Uterus (tissue), 4 donors: Measurements from ENCODE around the gene KDM1B. TPM values are rescaled to one million over a fixed set of nuclear protein-coding genes. Genes with fewer than 3 reads are reported as not detected.
A peak's percentile ranks its signal among the peaks of the same experiment; 100 is the strongest.

Experiments used
- DNase-seq, 2 donors: peaks; one replicate each; pipeline ENCODE4 v3.0.0-alpha.2; 2019 to 2020
- H3K27ac ChIP-seq, 2 donors: fragments of 200-600 bp; sonication (generic); 1 replicate in 1 of 2; 2 replicates in 1 of 2; pipeline ENCODE4 v1.5.1; 2016 to 2018
- H3K27me3 ChIP-seq, 2 donors: fragments of 200-600 bp; sonication (generic); one replicate each; pipeline ENCODE4 v1.5.1; 2018 to 2019; ENCODE audit warnings: control low read depth in 1 of 2
- H3K36me3 ChIP-seq, 2 donors: fragments of 200-600 bp; sonication (generic); one replicate each; pipeline ENCODE4 v1.5.1; 2019; ENCODE audit warnings: control low read depth in 1 of 2
- H3K4me1 ChIP-seq, 2 donors: fragments of 200-600 bp; sonication (generic); one replicate each; pipeline ENCODE4 v1.5.1; 2018 to 2019; ENCODE audit warnings: control low read depth in 1 of 2
- H3K4me3 ChIP-seq, 2 donors: fragments of 200-600 bp; sonication (generic); 1 replicate in 1 of 2; 2 replicates in 1 of 2; pipeline ENCODE4 v1.5.1; 2018 to 2019; ENCODE audit warnings: mild to moderate bottlenecking in 1 of 2
- H3K9me3 ChIP-seq, 2 donors: fragments of 200-600 bp; sonication (generic); one replicate each; pipeline ENCODE4 v1.5.1; 2019; ENCODE audit warnings: control low read depth in 1 of 2
- POLR2A ChIP-seq, 2 donors: fragments of 450-650 bp; IDR thresholded peaks; one replicate each; pipeline ENCODE4 v1.6.1; 2016; ENCODE audit warnings: antibody characterized with exemption in 2 of 2, mild to moderate bottlenecking in 1 of 2, moderate library complexity in 1 of 2
- intact Hi-C: fragments of 100-400 bp; cut with DNase I; formaldehyde crosslinking; loops from one replicate; pipeline ENCODE4 v1.15.1; 2023; ENCODE audit warnings: low total_unique reads
- total RNA-seq, 4 donors: library from RNA; depleted of rRNA in 3 of 4; stranded (reverse); fragments of >200 nt in 3 of 4; gene quantifications; one replicate each; pipeline versions ENCODE4 v1.1.0 to v1.2.4, GENCODE V29; 2014 to 2023
- TF ChIP-seq, protein P1 (sequence below), 4 experiments: fragments of 200-600 bp in 2 of 4; fragments of 450-650 bp in 2 of 4; sonication (generic) in 2 of 4; IDR thresholded peaks; one replicate each; pipeline ENCODE4 v1.5.1; 2016 to 2019; ENCODE audit warnings: antibody characterized with exemption in 4 of 4, mild to moderate bottlenecking in 2 of 4, moderate library complexity in 1 of 4
- donor health status: DM: yes; HTN: yes; CAD: no.

Gene KDM1B
- total RNA-seq, 4 donors from 2014 or later: 10.6 to 24.7 (median 14.0) TPM

DNA sequence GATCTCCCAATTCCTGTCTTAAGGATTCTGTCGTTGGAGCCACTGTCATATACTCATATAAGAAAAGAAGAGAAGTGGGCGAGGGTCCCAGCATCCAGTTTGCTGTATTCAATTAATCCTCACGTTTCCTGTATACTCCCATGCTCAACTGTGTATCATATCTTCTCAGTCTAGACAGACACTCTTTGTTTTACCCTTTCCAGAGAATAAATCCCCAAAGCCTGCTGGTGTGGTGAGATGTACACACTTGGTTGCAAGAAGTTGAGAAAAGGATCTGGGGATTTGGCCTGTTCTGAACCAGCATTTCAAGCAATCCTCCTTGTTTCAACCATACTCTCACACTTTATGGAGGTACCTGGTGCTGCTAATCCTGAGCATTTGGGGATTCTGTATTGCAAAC is 3.4 kb upstream of the KDM1B start:
- Histone ChIP-seq H3K27me3 (no peaks in the 10 kb centered on the region), H3K4me1 (no peaks in the 10 kb centered on the region), H3K27ac (no peak overlapping the region), H3K4me3 (no peak overlapping the region), H3K36me3 (no peaks in the 10 kb centered on the region), H3K9me3 (no peaks in the 10 kb centered on the region)
- TF ChIP-seq POLR2A (IDR thresholded peaks at IDR 0.05): no peak
- TF ChIP-seq, protein P1, sequence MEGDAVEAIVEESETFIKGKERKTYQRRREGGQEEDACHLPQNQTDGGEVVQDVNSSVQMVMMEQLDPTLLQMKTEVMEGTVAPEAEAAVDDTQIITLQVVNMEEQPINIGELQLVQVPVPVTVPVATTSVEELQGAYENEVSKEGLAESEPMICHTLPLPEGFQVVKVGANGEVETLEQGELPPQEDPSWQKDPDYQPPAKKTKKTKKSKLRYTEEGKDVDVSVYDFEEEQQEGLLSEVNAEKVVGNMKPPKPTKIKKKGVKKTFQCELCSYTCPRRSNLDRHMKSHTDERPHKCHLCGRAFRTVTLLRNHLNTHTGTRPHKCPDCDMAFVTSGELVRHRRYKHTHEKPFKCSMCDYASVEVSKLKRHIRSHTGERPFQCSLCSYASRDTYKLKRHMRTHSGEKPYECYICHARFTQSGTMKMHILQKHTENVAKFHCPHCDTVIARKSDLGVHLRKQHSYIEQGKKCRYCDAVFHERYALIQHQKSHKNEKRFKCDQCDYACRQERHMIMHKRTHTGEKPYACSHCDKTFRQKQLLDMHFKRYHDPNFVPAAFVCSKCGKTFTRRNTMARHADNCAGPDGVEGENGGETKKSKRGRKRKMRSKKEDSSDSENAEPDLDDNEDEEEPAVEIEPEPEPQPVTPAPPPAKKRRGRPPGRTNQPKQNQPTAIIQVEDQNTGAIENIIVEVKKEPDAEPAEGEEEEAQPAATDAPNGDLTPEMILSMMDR (IDR thresholded peaks at IDR 0.05): no peak
- DNase-seq: no peak
- intact Hi-C loops: no loop called here

DNA sequence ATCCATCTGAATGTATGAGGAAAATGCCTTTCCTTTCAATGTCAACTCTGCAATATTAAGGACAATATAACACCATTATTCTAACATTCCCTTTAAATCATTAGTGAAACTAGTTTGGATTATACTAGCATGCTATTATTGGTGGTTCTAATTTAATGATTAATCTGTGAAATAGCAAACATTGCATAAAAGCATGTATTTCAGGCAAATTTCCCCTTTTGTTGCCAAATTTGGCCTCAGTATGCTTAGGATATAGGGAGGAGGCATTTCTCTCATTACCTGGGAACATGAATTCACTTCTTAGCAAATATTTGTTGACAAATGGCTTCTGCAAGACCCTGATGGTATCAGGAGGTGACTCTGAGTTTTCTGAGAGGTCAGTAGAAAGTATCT is 1.9 kb upstream of the KDM1B start:
- H3K27ac ChIP-seq: no peak overlapping the region

DNA sequence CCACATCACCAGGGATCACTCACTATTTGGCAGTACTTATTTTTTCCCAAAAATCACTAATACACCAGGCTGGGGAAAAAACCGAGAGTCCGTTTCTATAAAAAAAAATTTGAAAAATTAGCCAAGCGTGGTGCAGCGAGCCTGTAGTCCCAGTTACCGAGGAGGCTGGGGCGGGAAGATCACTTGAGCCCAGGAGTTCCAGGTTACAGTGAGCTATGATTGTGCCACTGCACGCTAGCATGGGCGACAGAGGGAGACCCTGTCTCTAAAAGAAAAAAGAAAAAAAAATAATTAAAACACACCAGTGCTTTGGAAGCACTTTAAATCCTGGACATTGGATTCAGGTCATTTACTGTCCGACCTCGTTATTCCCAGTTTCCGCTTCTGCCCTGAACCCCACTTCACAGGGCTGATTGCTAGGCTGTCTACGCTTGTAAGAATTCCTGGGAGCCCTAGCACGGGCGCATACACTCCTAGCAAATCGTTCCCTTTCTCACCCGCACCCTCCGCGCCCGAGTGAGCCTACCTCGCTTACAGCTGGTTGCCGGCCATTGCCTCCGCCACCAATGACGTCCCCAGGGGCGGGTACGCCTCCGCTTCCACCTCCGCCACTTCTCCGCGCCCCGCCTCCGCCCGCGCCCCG is 594 bp upstream of the KDM1B start, which contains the start of gene TPMT:
TPMT (minus strand) TSS at position 571 of the 643 bp plus-strand sequence. CDS start 5,950 bp downstream, outside the sequence.
- Histone ChIP-seq H3K4me3 (peak within 1 kb of the TSS; percentile 88 to 98), H3K9me3 (no peaks in the 10 kb centered on the region), H3K4me1 (no peaks in the 10 kb centered on the region), H3K36me3 (no peaks in the 10 kb centered on the region), H3K27ac (peak within 1 kb of the TSS; percentile 86 to 94), H3K27me3 (no peaks in the 10 kb centered on the region)
- TF ChIP-seq POLR2A (IDR thresholded peaks at IDR 0.05): peak; percentile 39 to 44
- TF ChIP-seq, protein P1 (IDR thresholded peaks at IDR 0.05): no peak
- intact Hi-C loops: no loop called here
- peak in 1 of 2 donors; percentile 30 for DNase-seq

More for the DNA sequence above, 1.9 kb upstream of the KDM1B start:
- intact Hi-C loops: no loop called here
- H3K4me3 ChIP-seq: no peak overlapping the region
- no peak for DNase-seq
- no peaks in the 10 kb centered on the region for H3K36me3 ChIP-seq
- no peaks in the 10 kb centered on the region for H3K27me3 ChIP-seq
- H3K4me1 ChIP-seq: no peaks in the 10 kb centered on the region
- no peaks in the 10 kb centered on the region for H3K9me3 ChIP-seq
- no peak for TF ChIP-seq POLR2A (IDR thresholded peaks at IDR 0.05)
- TF ChIP-seq, protein P1 (IDR thresholded peaks at IDR 0.05): no peak

DNA sequence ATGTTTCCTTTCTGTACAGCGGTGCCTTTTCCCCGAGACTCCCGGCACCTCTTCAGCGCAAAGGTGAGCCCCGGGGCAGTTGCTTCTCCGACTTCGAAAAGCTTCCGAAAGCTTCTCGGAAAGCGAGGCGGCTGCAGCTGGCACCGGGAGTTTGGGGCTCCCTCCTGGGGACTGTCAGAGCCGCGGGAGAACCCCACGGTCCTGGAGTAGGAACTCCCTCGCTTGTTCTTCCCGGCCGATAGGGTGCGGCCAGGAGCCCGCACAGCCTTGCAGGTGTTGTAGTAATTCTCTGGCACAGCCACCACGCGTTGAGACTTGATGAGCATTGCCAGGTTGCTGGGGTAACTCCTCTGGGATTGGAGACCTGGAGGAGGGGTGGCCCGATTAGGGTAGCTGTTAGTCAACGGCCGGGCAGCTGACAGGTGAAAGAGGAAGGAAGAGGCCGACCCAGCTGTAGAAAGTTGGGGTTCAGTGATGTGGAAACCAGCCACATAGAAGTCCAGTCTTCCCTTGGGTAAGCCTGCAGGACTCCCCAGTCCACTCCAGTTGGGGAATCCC is 721 bp downstream of the KDM1B start:
- H3K27ac ChIP-seq: peak overlapping the region; percentile 75 to 82
- H3K36me3 ChIP-seq: no peaks in the 10 kb centered on the region
- intact Hi-C loops: no loop called here
- H3K4me3 ChIP-seq: peak overlapping the region; percentile 88 to 98
- H3K27me3 ChIP-seq: no peaks in the 10 kb centered on the region
- TF ChIP-seq, protein P1 (IDR thresholded peaks at IDR 0.05): no peak
- TF ChIP-seq POLR2A (IDR thresholded peaks at IDR 0.05): no peak
- DNase-seq: peak; percentile 38 to 48
- no peaks in the 10 kb centered on the region for H3K4me1 ChIP-seq
- no peaks in the 10 kb centered on the region for H3K9me3 ChIP-seq

DNA sequence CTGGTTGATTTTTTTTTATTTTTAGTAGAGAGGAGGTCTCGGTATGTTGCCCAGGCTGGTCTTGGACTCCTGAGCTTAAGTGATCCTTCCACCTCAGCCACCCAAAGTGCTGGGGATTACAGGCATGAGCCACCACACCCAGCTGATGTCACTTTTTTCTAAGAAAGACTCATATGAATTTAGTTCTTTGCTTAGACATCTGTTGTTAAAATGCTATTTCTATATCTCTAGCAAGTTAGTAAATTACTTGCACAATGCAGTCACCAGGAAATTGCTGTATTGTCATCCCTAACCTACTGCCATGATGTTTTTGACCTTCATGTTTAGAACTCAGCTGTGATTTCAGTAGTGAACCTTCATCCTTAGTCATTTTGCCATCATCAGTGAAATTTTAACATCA is 5.7 kb downstream of the KDM1B start:
- Histone ChIP-seq H3K27ac (no peak overlapping the region), H3K27me3 (no peaks in the 10 kb centered on the region), H3K36me3 (no peaks in the 10 kb centered on the region), H3K9me3 (no peaks in the 10 kb centered on the region), H3K4me1 (no peaks in the 10 kb centered on the region), H3K4me3 (no peak overlapping the region)
- no peak for TF ChIP-seq POLR2A (IDR thresholded peaks at IDR 0.05)
- TF ChIP-seq, protein P1 (IDR thresholded peaks at IDR 0.05): no peak
- no peak for DNase-seq
- intact Hi-C loops: no loop called here
